OCI-LY1 (cell line): Measurements from ENCODE around the gene DOCK3.

ENCODE experiments used
- CTCF ChIP-seq: fragments of 200-600 bp; sonication (generic), shearing (Covaris generic); IDR thresholded peaks from 2 replicates; pipeline ENCODE4 v1.5.1; 2017; ENCODE audit warnings: mild to moderate bottlenecking, antibody characterized with exemption, low read length, moderate library complexity, mixed read lengths
- EZH2 ChIP-seq: fragments of 200-600 bp; sonication (generic), shearing (Covaris generic); IDR thresholded peaks from 2 replicates; pipeline ENCODE4 v1.8.0; 2017; ENCODE audit warnings: borderline replicate concordance, mixed run types, mild to moderate bottlenecking, antibody characterized with exemption, low read length, moderate library complexity, mixed read lengths

GRCh38 chr3:51373658-51374421, 699.1 kb downstream of the DOCK3 start:
- TF ChIP-seq EZH2 (no peak), CTCF (no peak)
